ENCODE results near the gene CTNNA2. TPM values are rescaled to one million over a fixed set of nuclear protein-coding genes. Genes with fewer than 3 reads are reported as not detected.

CTNNA2 gene
- total RNA-seq, 6 donors from 2014 or later, result not detected

DNA sequence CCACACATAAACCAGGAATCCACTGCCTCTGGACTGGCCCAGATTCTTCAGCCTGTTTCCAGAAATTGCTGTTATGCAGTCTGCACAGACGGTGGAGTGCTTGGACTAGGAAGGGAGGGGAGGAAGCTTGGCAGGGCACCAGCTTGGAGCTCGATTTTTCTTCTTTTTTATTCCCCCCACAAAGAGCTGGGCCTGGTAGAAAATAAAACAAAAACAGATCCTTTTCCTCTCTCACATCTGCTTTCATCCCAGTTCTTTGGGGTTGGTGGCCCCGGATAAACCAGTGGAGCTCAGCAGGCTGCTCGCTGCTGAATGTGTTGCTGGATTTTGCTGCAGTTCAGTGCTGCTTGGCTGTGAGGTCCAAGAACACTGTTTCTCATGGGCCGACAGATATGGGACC, 775.7 kb downstream of the CTNNA2 start:
- Histone ChIP-seq H3K27ac (no peak overlapping the region), H3K9me3 (no peaks in the 10 kb centered on the region), H3K36me3 (no peaks in the 10 kb centered on the region), H3K4me3 (no peak overlapping the region), H3K4me1 (no peaks in the 10 kb centered on the region), H3K27me3 (no peaks in the 10 kb centered on the region)
- DNase-seq (no peak), ATAC-seq (ENCODE audit: low FRiP score in 2 of 2) (no peak)
- WGBS, 2 donors, result 45% methylated on average over 5 of the region's 5 CpGs
- TF ChIP-seq EP300 (IDR thresholded peaks at IDR 0.05) (no peak), POLR2AphosphoS5 (IDR thresholded peaks at IDR 0.05) (no peak), CTCF (IDR thresholded peaks at IDR 0.05) (no peak), POLR2A (IDR thresholded peaks at IDR 0.05) (no peak)

DNA sequence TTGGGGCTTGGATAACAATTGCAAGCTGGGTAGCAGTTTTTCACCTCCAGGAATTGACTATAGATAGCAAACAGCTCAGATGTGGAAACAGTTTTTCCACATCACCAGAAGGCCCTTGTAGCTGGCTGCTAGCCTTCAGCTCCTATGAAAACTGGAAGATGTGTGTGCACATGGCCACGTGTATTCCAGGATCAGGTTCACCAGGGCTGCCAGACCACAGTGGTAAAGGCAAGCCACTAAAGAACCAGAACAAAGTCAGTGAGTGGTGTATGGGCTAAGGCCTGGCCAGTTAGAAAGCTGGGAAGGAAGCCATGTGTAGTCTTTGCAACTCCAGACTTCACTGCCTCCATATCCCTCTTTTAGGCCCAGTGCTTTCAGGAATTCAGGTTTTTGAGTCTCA, 778.8 kb downstream of the CTNNA2 start:
- Histone ChIP-seq H3K9me3 (no peaks in the 10 kb centered on the region), H3K27ac (no peak overlapping the region), H3K4me1 (no peaks in the 10 kb centered on the region), H3K4me3 (no peak overlapping the region), H3K36me3 (no peaks in the 10 kb centered on the region), H3K27me3 (no peaks in the 10 kb centered on the region)
- peak in 1 of 2 donors; percentile 26 for ATAC-seq (ENCODE audit: low FRiP score in 2 of 2)
- no peak for TF ChIP-seq POLR2AphosphoS5 (IDR thresholded peaks at IDR 0.05)
- no peak for TF ChIP-seq CTCF (IDR thresholded peaks at IDR 0.05)
- TF ChIP-seq POLR2A (IDR thresholded peaks at IDR 0.05), result no peak
- no peak for TF ChIP-seq EP300 (IDR thresholded peaks at IDR 0.05)
- no peak for DNase-seq
- WGBS, 2 donors, result 70 to 83% methylated on average over 1 of the region's 1 CpG

DNA sequence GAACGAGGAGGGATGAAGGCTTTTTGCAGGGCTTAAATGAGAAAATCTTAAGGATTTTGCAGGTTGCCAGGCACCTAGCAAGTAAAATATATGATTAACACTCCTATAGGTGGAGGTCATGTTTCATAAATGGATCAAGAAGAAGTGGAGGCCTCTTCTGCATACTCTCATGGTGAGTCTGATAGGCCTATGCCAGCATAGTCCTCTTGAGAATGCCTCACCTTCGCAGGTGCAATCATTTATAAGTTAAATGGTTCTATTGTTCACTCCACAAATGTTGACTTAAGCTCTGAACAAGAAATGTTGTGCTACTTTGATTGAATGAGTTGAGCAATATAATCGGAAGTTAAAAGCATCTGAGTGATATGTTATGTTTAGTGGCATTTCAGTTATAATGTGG, 779.6 kb downstream of the CTNNA2 start:
- Histone ChIP-seq H3K4me1 (no peaks in the 10 kb centered on the region), H3K4me3 (no peak overlapping the region), H3K27ac (no peak overlapping the region), H3K27me3 (no peaks in the 10 kb centered on the region), H3K36me3 (no peaks in the 10 kb centered on the region), H3K9me3 (no peaks in the 10 kb centered on the region)
- no peak for ATAC-seq (ENCODE audit: low FRiP score in 2 of 2)
- TF ChIP-seq EP300 (IDR thresholded peaks at IDR 0.05) (no peak), POLR2AphosphoS5 (IDR thresholded peaks at IDR 0.05) (no peak), CTCF (IDR thresholded peaks at IDR 0.05) (no peak)
- DNase-seq, result no peak
- WGBS, 2 donors, result 59 to 63% methylated on average over 3 of the region's 3 CpGs

DNA sequence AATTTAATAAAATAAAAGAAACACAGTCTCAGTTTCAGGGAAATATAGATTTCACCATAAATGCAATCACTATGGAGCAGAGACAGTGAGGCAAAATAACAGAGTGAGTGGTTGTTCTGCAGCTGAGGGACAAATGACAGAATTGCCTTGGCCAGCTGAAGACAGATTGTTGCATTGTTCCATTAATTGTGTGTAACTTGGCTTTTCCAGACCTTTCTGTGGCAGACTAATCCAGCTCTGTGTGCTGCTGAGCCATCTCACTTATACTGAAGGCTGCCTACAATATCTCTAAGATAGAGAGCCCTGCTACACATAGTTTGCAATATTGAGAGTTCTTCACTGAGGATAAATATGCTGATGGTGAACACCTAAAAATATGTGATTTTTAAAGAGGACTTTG, 780.2 kb downstream of the CTNNA2 start:
- Histone ChIP-seq H3K9me3 (no peaks in the 10 kb centered on the region), H3K27ac (no peak overlapping the region), H3K4me3 (no peak overlapping the region), H3K27me3 (no peaks in the 10 kb centered on the region), H3K36me3 (no peaks in the 10 kb centered on the region), H3K4me1 (no peaks in the 10 kb centered on the region)
- TF ChIP-seq EP300 (IDR thresholded peaks at IDR 0.05), result no peak
- no peak for TF ChIP-seq POLR2AphosphoS5 (IDR thresholded peaks at IDR 0.05)
- ATAC-seq (ENCODE audit: low FRiP score in 2 of 2), result no peak
- DNase-seq, result no peak

DNA sequence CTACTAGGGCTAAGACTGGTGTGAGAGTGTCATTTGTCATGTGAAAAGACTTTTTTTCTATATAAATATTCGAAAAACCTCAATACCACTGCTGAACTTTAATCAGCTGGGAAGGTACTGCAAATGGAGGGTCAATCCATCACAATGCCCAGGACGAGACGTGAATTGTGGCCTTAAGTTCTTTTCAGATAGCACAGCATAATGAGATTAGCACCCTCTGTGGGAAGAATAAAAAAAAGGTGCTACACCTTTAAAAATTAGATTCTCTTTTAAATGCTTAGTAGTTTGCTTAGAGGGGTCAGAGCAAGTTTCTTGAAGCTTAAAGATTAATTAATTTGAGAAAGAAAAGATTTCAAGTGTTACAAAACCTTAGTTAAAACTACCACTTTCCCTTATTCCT, 786.1 kb downstream of the CTNNA2 start:
- Histone ChIP-seq H3K4me3 (no peak overlapping the region), H3K27me3 (peaks cover 0 to 16% (median 4%) of the 10 kb centered on the region in 4 donors), H3K27ac (no peak overlapping the region), H3K9me3 (no peaks in the 10 kb centered on the region), H3K4me1 (peaks cover 2 to 15% (median 9%) of the 10 kb centered on the region in 4 donors), H3K36me3 (no peaks in the 10 kb centered on the region)
- 78% methylated on average over 3 of the region's 3 CpGs for WGBS, 2 donors
- DNase-seq (no peak), ATAC-seq (ENCODE audit: low FRiP score in 2 of 2) (no peak)
- TF ChIP-seq POLR2AphosphoS5 (IDR thresholded peaks at IDR 0.05), result no peak
- no peak for TF ChIP-seq EP300 (IDR thresholded peaks at IDR 0.05)
- TF ChIP-seq CTCF (IDR thresholded peaks at IDR 0.05), result no peak
- TF ChIP-seq POLR2A (IDR thresholded peaks at IDR 0.05), result no peak
